ENCODE data around the gene EXOC6B.
A peak's percentile ranks its signal among the peaks of the same experiment; 100 is the strongest.

The EXOC6B gene

GRCh38 chr2:72825257-72826155 is at the start of gene EXOC6B:
EXOC6B (minus strand) TSS chr2:72826033.
- DNase-seq = peak; percentile 95

- DNase-seq = no peak
These were observed 46.0 kb upstream of the EXOC6B start for GRCh38 chr2:72871880-72872279.

GRCh38 chr2:72871060-72871459 is 45.2 kb upstream of the EXOC6B start:
- DNase-seq = no peak

- no peak for DNase-seq
These were observed 38.7 kb upstream of the EXOC6B start for GRCh38 chr2:72864500-72864899.

GRCh38 chr2:72863046-72863445 is 37.2 kb upstream of the EXOC6B start:
- no peak for DNase-seq

GRCh38 chr2:72862239-72862988 is 36.6 kb upstream of the EXOC6B start:
- peak; percentile 97 for DNase-seq

GRCh38 chr2:72859831-72860262 is 34.0 kb upstream of the EXOC6B start:
- peak; percentile 53 for DNase-seq

GRCh38 chr2:72851333-72851732 is 25.5 kb upstream of the EXOC6B start:
- DNase-seq = no peak

GRCh38 chr2:72849138-72849462 is 23.3 kb upstream of the EXOC6B start:
- DNase-seq = no peak

GRCh38 chr2:72848436-72849137 is 22.8 kb upstream of the EXOC6B start:
- no peak for DNase-seq

- DNase-seq = no peak
These were observed 21.9 kb upstream of the EXOC6B start for GRCh38 chr2:72847534-72848315.

- no peak for DNase-seq
These were observed 20.6 kb upstream of the EXOC6B start for GRCh38 chr2:72846171-72847095.

- no peak for DNase-seq
These were observed 17.5 kb upstream of the EXOC6B start for GRCh38 chr2:72843301-72843700.

- no peak for DNase-seq
These were observed 15.8 kb upstream of the EXOC6B start for GRCh38 chr2:72841462-72842125.

GRCh38 chr2:72840066-72840465 is 14.2 kb upstream of the EXOC6B start:
- DNase-seq = no peak

GRCh38 chr2:72837171-72837570 is 11.3 kb upstream of the EXOC6B start:
- DNase-seq = no peak

GRCh38 chr2:72835403-72835802 is 9.6 kb upstream of the EXOC6B start:
- DNase-seq = no peak

- no peak for DNase-seq
These were observed 8.8 kb upstream of the EXOC6B start for GRCh38 chr2:72834596-72834995.

GRCh38 chr2:72833084-72833714 is 7.4 kb upstream of the EXOC6B start:
- no peak for DNase-seq

- no peak for DNase-seq
These were observed 4.4 kb upstream of the EXOC6B start for GRCh38 chr2:72830273-72830672.

Measured in retina (tissue), 1 donor.